DOHH2 (cell line): ENCODE data around the gene CIAO2B.

Source experiments
- H3F3A ChIP-seq: fragments of 200-600 bp; sonication (generic), shearing (Covaris generic); 2 replicates; pipeline ENCODE4 v1.6.0; 2016; ENCODE audit warnings: antibody characterized with exemption, mild to moderate bottlenecking; ENCODE audit not compliant: control insufficient read depth, insufficient read depth
- H3K27ac ChIP-seq: fragments of 200-600 bp; sonication (generic); 2 replicates; pipeline ENCODE4 v1.5.1; 2014; ENCODE audit warnings: low read depth, mild to moderate bottlenecking, low read length, moderate library complexity
- H3K27me3 ChIP-seq: fragments of 200-600 bp; sonication (generic); 2 replicates; pipeline ENCODE4 v1.6.1; 2014; ENCODE audit warnings: mild to moderate bottlenecking, low read length, mixed read lengths; ENCODE audit not compliant: control insufficient read depth
- H3K36me3 ChIP-seq: fragments of 200-600 bp; sonication (generic); 2 replicates; pipeline ENCODE4 v1.6.1; 2014; ENCODE audit warnings: mild to moderate bottlenecking, low read length, moderate library complexity, mixed read lengths; ENCODE audit not compliant: control insufficient read depth
- H3K4me1 ChIP-seq: fragments of 200-600 bp; sonication (generic); 2 replicates; pipeline ENCODE4 v1.6.1; 2014; ENCODE audit warnings: mild to moderate bottlenecking, low read length, mixed read lengths; ENCODE audit not compliant: control insufficient read depth
- H3K4me2 ChIP-seq: fragments of 200-600 bp; sonication (generic); 2 replicates; pipeline ENCODE4 v1.6.0; 2014; ENCODE audit warnings: mild to moderate bottlenecking, low read length, moderate library complexity
- H3K4me3 ChIP-seq: fragments of 200-600 bp; sonication (generic); 2 replicates; pipeline ENCODE4 v1.5.1; 2014; ENCODE audit warnings: mild to moderate bottlenecking, low read length, mixed read lengths
- H3K79me2 ChIP-seq: fragments of 200-600 bp; sonication (generic); 2 replicates; pipeline ENCODE4 v1.6.1; 2014; ENCODE audit warnings: mild to moderate bottlenecking, low read length, mixed read lengths; ENCODE audit not compliant: control insufficient read depth
- H3K9me2 ChIP-seq: fragments of 200-600 bp; sonication (generic); replicated peaks from 2 replicates; pipeline ENCODE4 v1.6.1; 2014; ENCODE audit warnings: mild to moderate bottlenecking, low read length, mixed read lengths; ENCODE audit not compliant: control insufficient read depth
- H3K9me3 ChIP-seq: fragments of 200-600 bp; sonication (generic); 2 replicates; pipeline ENCODE4 v1.6.1; 2014; ENCODE audit warnings: antibody characterized with exemption, low read length, mixed read lengths; ENCODE audit not compliant: control insufficient read depth, insufficient read depth
- H4K20me1 ChIP-seq: fragments of 200-600 bp; sonication (generic); 2 replicates; pipeline ENCODE4 v1.6.0; 2014; ENCODE audit warnings: low read depth, mild to moderate bottlenecking, antibody characterized with exemption, low read length, moderate library complexity; ENCODE audit not compliant: control insufficient read depth, insufficient read depth
- CTCF ChIP-seq: fragments of 200-600 bp; sonication (generic); IDR thresholded peaks from one replicate; pipeline ENCODE4 v1.5.1; 2014; ENCODE audit warnings: antibody characterized with exemption, mild to moderate bottlenecking, low read depth, low read length; ENCODE audit not compliant: poor library complexity, severe bottlenecking
- EZH2phosphoT487 ChIP-seq: fragments of 200-600 bp; sonication (generic); IDR thresholded peaks from 2 replicates; pipeline ENCODE4 v1.6.1; 2017; ENCODE audit warnings: borderline replicate concordance, mild to moderate bottlenecking, antibody characterized with exemption, low read length, moderate library complexity, mixed read lengths

CIAO2B gene

GRCh38 chr16:66906916-66907836 lies 27.0 kb downstream of the CIAO2B start:
- H3K4me2 ChIP-seq = no peak overlapping the region
- H3K79me2 ChIP-seq = no peaks in the 10 kb centered on the region
- no peaks in the 10 kb centered on the region for H4K20me1 ChIP-seq
- TF ChIP-seq CTCF (no peak), EZH2phosphoT487 (no peak)
- H3K9me2 ChIP-seq = no peaks in the 10 kb centered on the region
- H3K4me1 ChIP-seq = peaks cover 5% of the 10 kb centered on the region; the same call in 1 of the 2 replicates
- H3K9me3 ChIP-seq = no peaks in the 10 kb centered on the region
- H3K27ac ChIP-seq = no peak overlapping the region
- peaks cover 7% of the 10 kb centered on the region for H3K27me3 ChIP-seq
- no peaks in the 10 kb centered on the region for H3F3A ChIP-seq
- no peak overlapping the region for H3K4me3 ChIP-seq
- no peaks in the 10 kb centered on the region for H3K36me3 ChIP-seq

- no peak overlapping the region for H3K27ac ChIP-seq
Observed at GRCh38 chr16:66905633-66906539, 28.3 kb downstream of the CIAO2B start.

More at GRCh38 chr16:66905633-66906539, 28.3 kb downstream of the CIAO2B start:
- Histone ChIP-seq H3K9me2 (no peaks in the 10 kb centered on the region), H3K27me3 (peaks cover 7% of the 10 kb centered on the region), H3K4me3 (no peak overlapping the region), H3F3A (no peaks in the 10 kb centered on the region), H3K79me2 (no peaks in the 10 kb centered on the region), H3K36me3 (no peaks in the 10 kb centered on the region), H3K9me3 (no peaks in the 10 kb centered on the region), H3K4me1 (peaks cover 5% of the 10 kb centered on the region; the same call in 1 of the 2 replicates), H3K4me2 (no peak overlapping the region), H4K20me1 (no peaks in the 10 kb centered on the region)
- TF ChIP-seq CTCF = no peak
- no peak for TF ChIP-seq EZH2phosphoT487
